HepG2 (cell line): ENCODE data around the gene ITGA2. TPM values are rescaled to one million over a fixed set of nuclear protein-coding genes. Genes with fewer than 3 reads are reported as not detected.
A peak's percentile ranks its signal among the peaks of the same experiment; 100 is the strongest.

Experiments used
- ATAC-seq: fragments of 200-7000 bp; cut with Tn5 transposase; 3 replicates; pipeline ENCODE4 v1.9.1; 2020; ENCODE audit warnings: mild to moderate bottlenecking, moderate library complexity
- BruUV-seq: library from RNA; stranded (reverse); fragments of 400-500 nt; replicated peaks from 2 replicates; lab custom pipeline; 2021; lab: Mats Ljungman, UMichigan
- CTCF ChIA-PET: fragments of 300-600 bp; formaldehyde crosslinking; extraction: SDS; loops from one replicate; lab custom pipeline; 2021; ENCODE audit warnings: low total read pairs, inconsistent platforms, low intra/inter-chr PET ratio; lab: Yijun Ruan, JAX
- POLR2A ChIA-PET: fragments of 350-600 bp; sonication (Branson Sonifier 250); formaldehyde crosslinking; loops from one replicate; lab custom pipeline; 2020; ENCODE audit warnings: antibody characterized with exemption, inconsistent platforms; lab: Yijun Ruan, JAX
- DNase-seq: peaks from one replicate; pipeline ENCODE4 v3.0.0-alpha.2; 2015; ENCODE audit warnings: low spot score
- FAIRE-seq: peaks from 3 replicates; lab custom pipeline; 2011; peaks lifted over from hg19 to GRCh38; lab: Jason Lieb, UNC
- H2AFZ ChIP-seq: one replicate; pipeline ENCODE4 v1.6.1; 2011; ENCODE audit warnings: low read length, inconsistent platforms
- H3K27ac ChIP-seq: fragments of 300-600 bp; 3 replicates; pipeline ENCODE4 v1.8.0; 2011; ENCODE audit warnings: mixed run types, mild to moderate bottlenecking, mixed read lengths, low read length, inconsistent platforms; ENCODE audit not compliant: insufficient read depth; ENCODE audit errors: extremely low read length
- H3K27me3 ChIP-seq, 2 experiments: fragments of 200-600 bp in 1 of 2; 2 replicates in 1 of 2; 3 replicates in 1 of 2; pipeline versions ENCODE4 v1.6.0 to v1.8.0; 2011; ENCODE audit warnings: low read length in 2 of 2, mild to moderate bottlenecking in 2 of 2, moderate library complexity in 2 of 2, inconsistent platforms in 1 of 2; ENCODE audit not compliant: insufficient read depth in 2 of 2, control insufficient read depth in 1 of 2
- H3K36me3 ChIP-seq, 2 experiments: fragments of 200-600 bp in 1 of 2; replicated peaks in 1 of 2; 2 replicates in 1 of 2; 3 replicates in 1 of 2; pipeline versions ENCODE4 v1.5.1 to v1.8.0; 2011; ENCODE audit warnings: low read length in 2 of 2, inconsistent platforms in 1 of 2; ENCODE audit not compliant: insufficient read depth in 2 of 2, control insufficient read depth in 1 of 2
- H3K4me1 ChIP-seq: 2 replicates; pipeline ENCODE4 v1.5.1; 2012; ENCODE audit warnings: low read length, inconsistent platforms; ENCODE audit not compliant: insufficient read depth
- H3K4me2 ChIP-seq: 2 replicates; pipeline ENCODE4 v1.6.0; 2011; ENCODE audit warnings: low read depth, low read length, inconsistent platforms
- H3K4me3 ChIP-seq, 3 experiments: fragments of 200-600 bp in 1 of 3; sonication (generic), shearing (Covaris generic) in 1 of 3; replicated peaks in 1 of 3; 2 replicates each; pipeline ENCODE4 v1.5.1; 2011 to 2016; ENCODE audit warnings: low read length in 3 of 3, inconsistent platforms in 2 of 3, low read depth in 2 of 3, mild to moderate bottlenecking in 2 of 3, control low read depth in 1 of 3, mixed read lengths in 1 of 3; ENCODE audit not compliant: insufficient read depth in 1 of 3
- H3K79me2 ChIP-seq: one replicate; pipeline ENCODE4 v1.6.1; 2011; ENCODE audit warnings: low read length, inconsistent platforms; ENCODE audit not compliant: insufficient read depth
- H3K9ac ChIP-seq: 2 replicates; pipeline ENCODE4 v1.6.0; 2011; ENCODE audit warnings: mild to moderate bottlenecking, low read depth, low read length, inconsistent platforms; ENCODE audit not compliant: insufficient read depth
- H3K9me3 ChIP-seq: 2 replicates; pipeline ENCODE4 v1.5.1; 2012; ENCODE audit warnings: mild to moderate bottlenecking, low read length
- H4K20me1 ChIP-seq: 2 replicates; pipeline ENCODE4 v1.6.0; 2011; ENCODE audit warnings: inconsistent platforms, mild to moderate bottlenecking, low read length, moderate library complexity; ENCODE audit not compliant: insufficient read depth
- ARNT2 ChIP-seq: sonication (generic); formaldehyde crosslinking; IDR thresholded peaks from 2 replicates; pipeline ENCODE4 v1.8.0; 2022; ENCODE audit warnings: mild to moderate bottlenecking, low read depth, missing genetic modification reagents, moderate library complexity
- DZIP1 ChIP-seq: sonication (generic); formaldehyde crosslinking; IDR thresholded peaks from 2 replicates; pipeline ENCODE4 v1.5.0; 2020; ENCODE audit warnings: mild to moderate bottlenecking, missing genetic modification reagents
- HES4 ChIP-seq: sonication (generic); formaldehyde crosslinking; IDR thresholded peaks from 2 replicates; pipeline ENCODE4 v1.9.0; 2021; ENCODE audit warnings: mild to moderate bottlenecking, missing genetic modification reagents, borderline replicate concordance
- MEF2D ChIP-seq: sonication (generic); formaldehyde crosslinking; IDR thresholded peaks from 2 replicates; pipeline ENCODE4 v1.5.1; 2020; ENCODE audit warnings: mild to moderate bottlenecking, missing genetic modification reagents
- PATZ1 ChIP-seq: sonication (generic); formaldehyde crosslinking; IDR thresholded peaks from 2 replicates; pipeline ENCODE4 v1.4.0; 2020; ENCODE audit warnings: missing genetic modification reagents
- PHF20 ChIP-seq: sonication (generic); formaldehyde crosslinking; IDR thresholded peaks from 2 replicates; pipeline ENCODE4 v1.5.0; 2020; ENCODE audit warnings: mild to moderate bottlenecking, missing genetic modification reagents
- POGZ ChIP-seq: sonication (generic); formaldehyde crosslinking; IDR thresholded peaks from 2 replicates; pipeline ENCODE4 v1.4.0; 2020; ENCODE audit warnings: mild to moderate bottlenecking, missing genetic modification reagents
- ZMYM3 ChIP-seq: sonication (generic); formaldehyde crosslinking; IDR thresholded peaks from 2 replicates; pipeline ENCODE4 v1.5.1; 2020; ENCODE audit warnings: mild to moderate bottlenecking, missing genetic modification reagents
- WGBS: methylation state at CpG from one replicate; pipeline ENCODE4 v1.1.6; 2017; ENCODE audit warnings: low lambda C conversion rate; 5-methylcytosine and 5-hydroxymethylcytosine counted together
- in situ Hi-C: cut with HindIII; loops from 2 replicates; pipeline ENCODE4 v1.10.0; 2017; ENCODE audit warnings: low pct_unique_long_range_greater_than_20kb; ENCODE audit not compliant: extremely low pct_ligation_motif_present
- intact Hi-C: fragments of 100-400 bp; cut with micrococcal nuclease; formaldehyde crosslinking; loops from one replicate; pipeline ENCODE4 v1.10.0; 2022; ENCODE audit not compliant: unreplicated experiment
- polyA plus RNA-seq, 8 experiments: library from polyadenylated mRNA; depleted of rRNA in 3 of 8; stranded (reverse) in 7 of 8; unstranded in 1 of 8; fragments of >200 nt; fragmentation: Illumina TruSeq in 4 of 8; extraction: Trizol in 4 of 8; gene quantifications; 2 replicates each; pipeline versions ENCODE4 v1.2.1 to v1.2.3, GENCODE V29; 2011 to 2016; ENCODE audit warnings: low read depth in 4 of 8, missing spikeins in 1 of 8, mixed read lengths in 1 of 8; ENCODE audit not compliant: insufficient read depth in 1 of 8
- total RNA-seq, 5 experiments: library from RNA; depleted of rRNA; stranded (reverse); fragments of >200 nt; fragmentation: Illumina TruSeq; extraction: Trizol; gene quantifications; 2 replicates each; pipeline ENCODE4 v1.2.3, GENCODE V29; 2016; ENCODE audit warnings: low read depth in 1 of 5

ITGA2 gene
- total and polyA plus RNA-seq, 2 of the 13 experiments (the other 11 are each of a cell fraction or from before 2014, with no cell fraction given): 15.8 to 58.3 TPM

GRCh38 chr5:52994266-52994665 is 5.1 kb downstream of the ITGA2 start:
- CTCF ChIA-PET: no interaction called here
- H3K4me3 ChIP-seq: peak overlapping the region in 2 of 3 experiments; percentile 17 to 25; a peak in 4 of 6 replicates

More at GRCh38 chr5:52994266-52994665, 5.1 kb downstream of the ITGA2 start:
- no peak overlapping the region for H2AFZ ChIP-seq
- H3K27me3 ChIP-seq: no peaks in the 10 kb centered on the region; a peak in 1 of 5 replicates
- 100% methylated on average over 1 of the region's 1 CpG for WGBS
- DNase-seq (no peak), ATAC-seq (no peak)
- H3K79me2 ChIP-seq: peaks cover 97% of the 10 kb centered on the region
- H3K9me3 ChIP-seq: no peaks in the 10 kb centered on the region
- H3K4me1 ChIP-seq: peaks cover 84% of the 10 kb centered on the region
- peak overlapping the region; percentile 25 for H3K9ac ChIP-seq
- peak overlapping the region; percentile 80 for H3K4me2 ChIP-seq
- H4K20me1 ChIP-seq: peaks cover 5% of the 10 kb centered on the region; the same call in 1 of the 2 replicates
- BruUV-seq: no TSS peak
- in situ Hi-C loops: no loop called here
- peak overlapping the region; percentile 29 for H3K27ac ChIP-seq
- TF ChIP-seq PATZ1 (CRISPR knock-in tag): no peak
- no peak for TF ChIP-seq PHF20 (CRISPR knock-in tag)
- no peak for TF ChIP-seq DZIP1 (CRISPR knock-in tag)
- TF ChIP-seq ZMYM3 (CRISPR knock-in tag): no peak
- TF ChIP-seq MEF2D (CRISPR knock-in tag): no peak
- no peak for TF ChIP-seq POGZ (CRISPR knock-in tag)
- no peak for TF ChIP-seq HES4 (CRISPR knock-in tag)
- no peak for TF ChIP-seq ARNT2 (CRISPR knock-in tag)
- TF ChIP-seq, all 625 proteins: peak for 0
- POLR2A ChIA-PET: no interaction called here
- intact Hi-C loops: no loop called here
- FAIRE-seq: no peak
- H3K36me3 ChIP-seq: peaks cover 0 to 32% of the 10 kb centered on the region in 2 experiments; a peak in 3 of 5 replicates
